Measurements from ENCODE around the gene TMEM150B.

- TF ChIP-seq EZH2 (IDR thresholded peaks at IDR 0.05; ENCODE audit: borderline replicate concordance, insufficient read depth, low read length, poor library complexity, severe bottlenecking) = no peak
- TF ChIP-seq CTCF (IDR thresholded peaks at IDR 0.05; ENCODE audit: poor library complexity, severe bottlenecking) = no peak
- TF ChIP-seq RAD21 (conservative IDR thresholded peaks at IDR 0.05) = no peak
- TF ChIP-seq EP300 (conservative IDR thresholded peaks at IDR 0.05; ENCODE audit: poor library complexity, severe bottlenecking) = no peak
- no peak for TF ChIP-seq SMC3 (conservative IDR thresholded peaks at IDR 0.05; ENCODE audit: poor library complexity)
- no peak for TF ChIP-seq REST (IDR thresholded peaks at IDR 0.05; ENCODE audit: borderline replicate concordance)
- no peak for TF ChIP-seq POLR2AphosphoS5 (IDR thresholded peaks at IDR 0.05)
These were observed 41.6 kb upstream of the TMEM150B start for GRCh38 chr19:55366790-55367189.

Measured in neural cell (in vitro differentiated cells).